Jurkat, Clone E6-1 (cell line): ENCODE results near the gene SRSF2.

Experiments
- DNase-seq: peaks from one replicate; pipeline ENCODE4 v3.0.0-alpha.2; 2011; ENCODE audit warnings: low read depth, low spot score
- H3K4me3 ChIP-seq: 2 replicates; pipeline ENCODE4 v1.5.1; 2011; ENCODE audit warnings: mild to moderate bottlenecking, low read length, control low read depth, moderate library complexity

SRSF2 gene

DNA sequence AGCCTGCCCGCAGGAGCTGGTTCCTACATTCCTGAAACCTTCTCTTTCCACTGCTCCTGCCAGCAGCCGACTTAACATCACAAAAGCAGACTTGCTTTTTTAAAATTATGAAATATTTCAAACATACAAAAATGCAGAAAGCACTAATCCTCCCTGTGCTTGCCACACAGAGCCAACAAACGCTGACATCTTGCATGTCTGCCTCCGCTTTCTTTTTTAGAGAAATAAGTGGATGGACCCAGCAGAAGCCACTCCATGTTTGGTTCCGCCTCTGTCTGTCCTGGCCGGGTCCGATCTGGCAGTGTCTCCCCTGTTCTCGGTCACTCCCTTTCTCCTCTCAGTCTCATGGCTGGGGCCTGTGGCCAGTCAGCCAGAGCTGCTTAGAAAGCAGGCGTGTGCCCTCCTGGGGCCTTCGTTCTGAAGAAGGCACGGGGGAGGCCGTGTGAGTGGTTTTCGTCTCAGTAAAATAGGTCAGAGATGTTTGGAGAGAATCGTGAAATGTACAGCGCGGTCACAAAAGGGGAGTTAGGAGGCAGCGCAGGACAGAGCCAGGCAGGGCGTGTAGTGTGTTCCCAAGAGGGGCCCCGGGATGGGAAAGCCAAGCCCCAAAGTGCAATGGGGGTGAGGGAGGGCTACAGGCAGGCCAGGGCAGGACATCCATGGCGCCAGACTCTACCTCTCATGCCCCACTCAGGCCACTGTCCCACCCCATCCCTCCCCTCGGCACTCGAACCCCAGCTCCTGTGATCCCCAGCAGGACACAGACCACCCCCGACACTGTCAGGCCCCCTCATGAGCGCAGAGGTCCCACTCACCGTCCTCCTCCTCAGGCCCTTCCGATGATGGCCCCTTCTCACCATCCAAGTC lies 49.6 kb downstream of the SRSF2 start:
- DNase-seq, result no peak
- no peak overlapping the region for H3K4me3 ChIP-seq

DNA sequence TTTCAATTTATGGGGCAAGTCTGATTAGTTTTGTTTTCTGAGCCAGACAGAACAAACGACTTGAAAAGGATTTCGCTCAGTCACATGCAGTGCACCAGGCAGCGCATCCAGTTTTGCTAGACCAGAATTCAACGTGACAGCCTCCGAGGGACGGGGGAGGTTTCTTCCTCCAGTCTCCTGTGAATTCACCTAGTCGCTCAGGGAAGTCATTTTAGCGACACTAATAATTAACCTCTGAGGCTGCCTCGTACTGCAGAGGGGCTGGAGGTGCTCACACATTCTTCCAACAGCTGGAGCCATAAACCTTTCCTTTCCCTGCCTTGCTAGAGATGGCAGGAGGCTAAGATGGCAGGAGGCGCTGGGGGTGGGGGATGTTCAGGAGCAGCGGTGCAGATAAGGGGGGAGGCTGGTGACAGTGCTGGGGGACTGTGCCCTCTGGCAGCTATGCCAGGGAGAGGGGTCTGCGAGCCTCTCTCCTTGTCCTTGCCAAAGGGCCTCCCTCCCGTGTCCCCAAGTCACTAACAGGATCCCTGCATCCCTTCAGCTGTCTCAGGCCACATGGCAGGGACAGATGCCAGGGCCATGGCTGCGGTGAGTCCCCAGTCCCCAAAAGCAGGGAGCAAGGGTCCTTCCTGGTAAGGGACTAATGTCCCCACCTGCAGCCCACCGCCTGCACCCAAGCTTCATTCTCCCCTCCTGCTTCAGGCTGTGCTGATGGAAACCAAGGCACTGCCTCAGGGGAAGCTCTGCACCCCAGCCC lies 50.4 kb downstream of the SRSF2 start:
- no peak for DNase-seq
- no peak overlapping the region for H3K4me3 ChIP-seq

DNA sequence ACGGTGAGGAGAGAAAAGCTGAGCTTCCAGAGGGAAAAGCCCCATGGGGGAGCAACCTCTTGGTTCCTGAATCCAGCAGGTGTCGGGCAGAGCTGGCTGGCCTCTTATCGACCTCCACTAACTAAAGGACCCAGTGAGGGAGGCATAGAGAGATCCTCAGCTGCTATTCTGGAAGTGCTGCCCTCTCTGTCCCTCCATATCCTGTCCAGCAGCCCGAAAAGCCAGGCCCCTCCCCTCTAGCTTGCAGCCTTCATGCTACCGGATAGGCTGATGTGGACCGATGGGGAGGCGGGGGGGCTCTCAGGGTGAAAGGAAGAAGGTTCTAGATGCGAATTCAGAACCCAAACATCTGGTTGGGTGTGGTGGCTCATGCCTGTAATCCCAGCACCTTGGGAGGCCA lies 51.3 kb downstream of the SRSF2 start:
- no peak overlapping the region for H3K4me3 ChIP-seq
- DNase-seq, result no peak

DNA sequence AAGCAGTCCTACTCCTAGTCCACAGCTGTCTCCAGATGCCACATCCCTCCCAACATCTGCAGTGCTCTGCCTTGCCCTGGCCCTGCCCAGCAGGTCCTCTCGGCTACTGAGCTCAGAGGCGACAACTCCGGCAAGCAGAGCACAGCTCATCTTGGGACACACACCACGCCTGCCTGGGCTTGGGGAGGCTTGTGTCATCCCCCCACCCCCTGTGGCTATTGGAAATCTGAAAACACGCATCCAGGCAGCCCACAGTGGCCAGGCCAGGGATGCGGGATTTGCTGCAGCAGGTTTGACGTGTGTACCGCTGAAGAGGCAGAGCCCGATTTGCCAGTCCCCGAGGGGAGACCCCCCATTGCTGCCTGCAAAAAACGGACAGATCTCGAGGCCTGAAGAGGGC lies 51.8 kb downstream of the SRSF2 start:
- H3K4me3 ChIP-seq, result no peak overlapping the region
- DNase-seq, result no peak

DNA sequence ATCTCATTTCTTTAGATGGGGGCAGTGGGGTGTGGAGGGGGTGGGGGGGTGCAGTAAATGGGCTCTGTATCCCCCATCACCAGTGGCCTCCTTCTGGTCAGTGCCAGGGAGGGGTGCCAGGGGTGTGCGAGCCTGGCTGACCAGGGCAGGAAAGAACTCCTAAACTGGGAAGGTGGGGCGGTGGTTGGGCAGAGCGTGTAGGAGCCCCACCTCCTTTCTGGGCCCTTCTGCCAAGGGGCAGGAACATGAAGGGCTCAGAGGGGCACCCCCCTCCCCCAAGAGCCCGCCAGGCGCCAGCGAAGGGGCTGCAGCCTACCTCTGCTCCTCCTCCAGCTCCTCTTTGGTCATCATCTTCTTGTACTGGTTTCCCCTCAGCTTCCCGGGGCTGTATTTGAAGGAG lies 52.4 kb downstream of the SRSF2 start:
- DNase-seq, result no peak
- no peak overlapping the region for H3K4me3 ChIP-seq
